Skin epidermis (tissue), 12 donors: ENCODE measurements around the gene ZNF672.

Experiments
- H3K27ac ChIP-seq, 21 experiments: fragments of 200-600 bp; sonication (generic) in 11 of 21; one replicate each; pipeline ENCODE4 v1.5.0; 2020; ENCODE audit warnings: mild to moderate bottlenecking in 3 of 21, inconsistent platforms in 2 of 21, moderate library complexity in 2 of 21
- H3K4me3 ChIP-seq, 7 experiments: fragments of 200-600 bp; sonication (generic) in 2 of 7; one replicate each; pipeline ENCODE4 v1.5.0; 2020; ENCODE audit warnings: inconsistent platforms in 2 of 7, mild to moderate bottlenecking in 2 of 7, moderate library complexity in 1 of 7

Gene ZNF672

GRCh38 chr1:248850124-248850523 is 12.1 kb downstream of the ZNF672 start:
- no peak overlapping the region for H3K4me3 ChIP-seq
- no peak overlapping the region for H3K27ac ChIP-seq

GRCh38 chr1:248850536-248851251 is 12.7 kb downstream of the ZNF672 start:
- Histone ChIP-seq H3K27ac (no peak overlapping the region), H3K4me3 (no peak overlapping the region)

DNA sequence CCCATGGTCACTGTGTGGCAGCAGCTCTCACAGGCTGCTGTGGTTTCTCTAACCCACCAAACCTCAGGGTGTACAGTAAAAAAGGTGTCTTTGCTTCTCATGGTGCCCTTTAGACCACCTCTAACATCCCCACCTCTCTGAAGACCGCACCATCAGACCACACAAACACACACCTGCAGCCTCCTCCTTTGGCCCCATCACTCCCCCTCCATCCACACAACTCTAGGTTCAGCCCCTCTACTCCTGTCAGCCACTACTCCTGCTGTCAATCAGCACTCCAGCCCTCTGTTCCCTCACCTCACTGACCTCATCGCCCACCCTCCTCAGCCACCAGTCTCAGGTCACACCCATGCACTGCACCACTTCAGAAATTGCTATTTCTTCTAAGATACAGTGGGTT is 13.4 kb downstream of the ZNF672 start:
- Histone ChIP-seq H3K4me3 (no peak overlapping the region), H3K27ac (no peak overlapping the region)

GRCh38 chr1:248852481-248853405 is 14.7 kb downstream of the ZNF672 start:
- H3K27ac ChIP-seq = no peak overlapping the region

GRCh38 chr1:248853663-248854375 is 15.8 kb downstream of the ZNF672 start:
- peak overlapping the region in 2 of 21 experiments; percentile 7 to 34 for H3K27ac ChIP-seq
- no peak overlapping the region for H3K4me3 ChIP-seq

More at GRCh38 chr1:248852481-248853405, 14.7 kb downstream of the ZNF672 start:
- no peak overlapping the region for H3K4me3 ChIP-seq

GRCh38 chr1:248855580-248855979 is 17.6 kb downstream of the ZNF672 start:
- H3K27ac ChIP-seq = peak overlapping the region in 1 of 21 experiments; percentile 5
- H3K4me3 ChIP-seq = no peak overlapping the region

DNA sequence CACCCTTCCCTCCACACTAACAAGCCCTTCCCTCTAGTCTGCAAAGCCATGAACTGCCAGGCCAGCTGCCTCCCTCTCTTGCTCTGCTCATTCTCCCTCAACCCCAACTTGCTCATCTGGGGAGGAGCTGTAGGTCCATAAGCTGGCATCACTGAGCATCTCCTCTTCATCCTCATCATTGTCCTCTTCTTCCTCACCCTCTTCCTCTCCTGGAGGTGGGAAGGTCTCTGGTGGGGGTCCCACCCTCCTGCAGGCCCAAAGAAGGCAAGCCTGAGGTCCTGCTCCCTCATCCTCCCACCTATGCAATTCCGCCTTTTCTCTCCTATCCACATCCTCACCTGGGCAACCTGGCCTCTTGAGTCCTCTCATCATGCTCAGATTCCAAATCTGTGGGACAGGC is 18.2 kb downstream of the ZNF672 start:
- Histone ChIP-seq H3K4me3 (no peak overlapping the region), H3K27ac (peak overlapping the region in 1 of 21 experiments; percentile 28)

DNA sequence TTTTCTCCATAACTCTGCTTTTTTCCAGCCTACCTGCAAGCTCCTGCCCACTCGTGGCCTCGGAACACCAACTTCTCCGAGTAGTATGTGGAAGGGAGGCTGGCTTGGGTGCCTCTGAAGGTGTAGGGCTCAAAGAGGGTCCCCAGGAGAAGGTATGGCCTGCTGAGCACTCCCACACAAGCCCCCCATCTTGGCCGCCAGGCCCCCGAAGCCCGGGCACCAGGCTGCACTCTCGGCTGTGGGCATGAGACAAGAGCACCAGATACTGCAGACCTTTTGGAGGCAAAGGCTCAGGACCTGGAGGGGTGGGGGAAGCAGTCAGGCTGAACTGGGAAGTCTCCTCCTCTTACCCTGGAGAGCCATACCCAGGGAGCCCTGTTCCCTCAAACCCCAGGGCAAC is 19.2 kb downstream of the ZNF672 start:
- Histone ChIP-seq H3K4me3 (peak overlapping the region in 1 of 7 experiments; percentile 53), H3K27ac (peak overlapping the region in 9 of 21 experiments; percentile 80 to 94 (median 91))

DNA sequence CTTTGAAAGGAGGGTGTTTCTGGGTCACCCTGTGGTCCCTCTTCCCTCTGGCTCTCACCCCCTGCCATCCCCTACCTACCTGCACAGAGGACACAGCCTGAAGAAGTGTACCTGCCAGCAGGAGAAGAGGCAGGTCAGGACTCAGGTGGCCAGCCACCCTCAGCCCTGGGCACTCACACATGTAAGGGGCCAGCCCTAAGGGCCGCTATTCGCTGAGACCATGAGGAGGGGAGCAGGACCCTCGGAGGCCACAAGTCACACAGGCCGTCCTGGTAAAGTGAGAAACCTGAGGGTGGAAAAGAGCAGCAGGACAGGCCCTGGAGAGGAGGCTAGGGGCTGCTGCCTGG is 19.7 kb downstream of the ZNF672 start:
- H3K27ac ChIP-seq = peak overlapping the region in 20 of 21 experiments; percentile 74 to 95 (median 90)
- peak overlapping the region; percentile 38 to 61 (median 48) for H3K4me3 ChIP-seq

- Histone ChIP-seq H3K4me3 (peak overlapping the region; percentile 38 to 61 (median 48)), H3K27ac (peak overlapping the region; percentile 47 to 95 (median 90))
Measured at GRCh38 chr1:248858096-248858890, 20.3 kb downstream of the ZNF672 start.

- peak within 1 kb of the TSS; percentile 59 to 95 (median 90) for H3K27ac ChIP-seq
- peak within 1 kb of the TSS; percentile 38 to 61 (median 48) for H3K4me3 ChIP-seq
Measured at GRCh38 chr1:248858891-248859889, 21.2 kb downstream of the ZNF672 start, which contains the start of gene ZNF692. ZNF692 (minus strand) TSS chr1:248859085; CDS start chr1:248858309, 776 bp downstream.

DNA sequence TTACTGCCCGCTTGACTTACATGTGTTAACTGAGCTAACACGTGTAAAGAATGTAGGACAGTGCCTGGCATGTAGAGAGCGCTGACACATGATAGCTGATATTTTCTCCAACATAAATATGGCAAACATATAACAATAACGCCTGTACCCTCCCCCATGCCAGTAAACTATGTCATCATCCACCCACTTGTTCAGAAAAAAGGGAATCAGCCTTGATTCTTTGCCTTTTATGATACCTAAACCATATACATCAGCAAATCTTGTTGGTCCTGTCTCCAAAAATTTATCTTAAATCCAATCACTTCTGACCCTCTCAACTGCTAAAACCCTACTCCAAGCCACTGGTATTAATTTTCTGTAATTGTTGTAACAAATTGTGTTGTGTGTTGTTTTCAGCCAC is 22.0 kb downstream of the ZNF672 start:
- Histone ChIP-seq H3K27ac (peak overlapping the region in 6 of 21 experiments; percentile 88 to 94 (median 90)), H3K4me3 (no peak overlapping the region)

DNA sequence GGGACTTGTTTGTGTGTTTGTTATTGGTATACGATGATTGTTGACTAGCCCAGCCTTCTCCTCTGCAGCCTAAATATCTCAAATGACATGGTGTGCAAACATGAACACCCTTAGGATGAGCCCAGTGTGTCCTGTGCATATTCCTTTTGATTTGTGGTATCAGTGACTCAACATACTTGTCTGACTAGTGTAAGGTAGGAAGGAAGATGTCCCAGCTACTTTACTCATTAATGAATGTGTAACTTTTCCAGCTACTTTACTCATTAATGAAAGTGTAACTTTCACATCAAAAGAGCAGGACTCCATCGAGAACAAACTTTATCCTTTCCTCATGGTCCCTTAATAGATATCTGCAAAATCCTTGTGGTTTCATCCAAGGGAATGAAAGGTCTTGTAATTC is 23.6 kb downstream of the ZNF672 start:
- Histone ChIP-seq H3K4me3 (no peak overlapping the region), H3K27ac (no peak overlapping the region)

DNA sequence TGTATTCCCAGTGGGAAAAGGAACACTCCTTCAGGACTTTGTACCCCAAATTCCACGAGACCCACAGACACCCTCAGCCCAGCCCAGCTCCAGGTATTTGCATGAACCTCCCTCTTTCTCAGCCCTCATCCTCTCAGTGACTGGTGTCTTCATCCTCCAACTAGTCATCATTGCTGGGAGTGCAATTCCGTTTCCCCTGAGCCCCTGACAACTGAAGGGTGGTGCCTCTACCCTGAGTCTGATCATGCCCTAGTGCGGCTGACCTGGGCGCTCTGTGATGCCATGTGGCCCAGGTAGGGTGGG is 24.6 kb downstream of the ZNF672 start:
- Histone ChIP-seq H3K27ac (peak overlapping the region in 18 of 21 experiments; percentile 35 to 86 (median 74)), H3K4me3 (peak overlapping the region; percentile 39 to 59 (median 51))

DNA sequence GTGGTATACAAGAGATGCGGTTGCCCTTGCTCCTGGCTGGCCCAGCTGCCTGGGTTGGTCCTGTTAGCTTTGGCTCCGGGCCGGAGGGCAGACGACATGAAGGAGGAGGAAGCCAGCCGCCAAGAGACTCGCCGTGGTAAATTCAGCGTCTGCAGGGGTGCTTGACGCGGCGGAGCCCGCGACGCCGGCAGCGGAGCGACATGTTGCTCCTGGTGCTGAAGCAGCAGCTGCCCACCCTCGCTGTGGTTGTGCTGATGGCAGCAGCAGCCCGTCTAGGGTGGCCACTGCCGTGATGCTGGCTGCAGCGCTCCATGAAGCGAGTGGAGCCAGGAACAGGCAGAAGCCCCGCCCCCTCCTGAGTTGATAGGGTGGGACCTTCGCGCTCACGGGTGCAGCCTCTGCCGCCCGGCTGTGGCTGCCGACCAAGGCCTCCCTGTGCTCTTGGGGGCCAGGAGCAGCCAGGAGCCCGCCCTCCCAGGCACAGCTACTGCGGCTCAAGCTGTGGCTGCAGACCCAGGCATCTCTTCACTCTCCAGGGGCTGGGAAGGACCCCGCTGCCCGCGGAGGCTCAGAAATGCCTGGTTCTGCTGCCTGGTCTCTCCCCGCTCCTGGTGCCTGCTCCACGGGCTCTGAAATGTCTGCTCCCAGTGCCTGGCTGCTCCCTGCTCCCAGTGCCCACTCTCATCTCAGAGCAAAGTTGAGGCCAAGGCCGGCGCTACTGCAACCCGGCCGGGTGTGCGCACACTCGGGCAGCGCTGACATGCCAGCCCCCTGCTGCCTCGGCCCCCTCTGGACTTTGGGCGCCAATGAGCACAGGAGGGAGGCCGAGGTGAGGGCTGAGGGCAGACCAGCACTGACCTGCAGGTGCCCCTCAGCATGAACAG is 25.2 kb downstream of the ZNF672 start:
- H3K4me3 ChIP-seq = peak overlapping the region; percentile 39 to 59 (median 51)
- H3K27ac ChIP-seq = peak overlapping the region in 19 of 21 experiments; percentile 24 to 86 (median 73)

DNA sequence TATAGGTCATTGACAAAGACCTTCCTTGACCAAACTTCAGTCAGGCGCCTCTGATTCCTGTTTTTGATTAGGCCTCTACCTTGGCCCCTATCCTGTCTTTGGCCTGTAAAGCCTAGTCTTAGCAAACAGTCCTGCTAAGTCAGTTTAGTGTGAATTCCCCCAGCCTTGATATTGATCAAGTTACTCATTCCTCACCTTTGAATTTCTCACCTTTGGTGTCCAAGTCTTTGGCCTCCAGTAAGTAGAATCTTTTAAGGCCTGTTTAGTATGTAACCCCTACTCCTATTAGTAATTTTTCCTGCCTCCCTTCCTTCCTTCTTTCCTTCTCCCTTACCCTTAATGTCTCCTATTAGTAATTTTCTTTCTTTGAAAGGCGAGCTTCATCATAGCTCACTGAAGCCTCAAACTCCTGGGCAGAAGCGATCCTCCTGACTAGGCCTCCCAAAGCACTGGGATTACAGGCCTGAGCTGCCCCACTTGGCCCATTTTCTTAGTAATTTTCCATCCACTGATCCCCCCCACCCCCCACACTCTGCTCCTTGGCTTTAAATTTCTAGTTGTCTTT is 33.9 kb downstream of the ZNF672 start:
- Histone ChIP-seq H3K27ac (no peak overlapping the region), H3K4me3 (peak overlapping the region in 1 of 7 experiments; percentile 59)
